OCI-LY1 (cell line): Measurements from ENCODE around the gene FADS2.

Experiments used
- CTCF ChIP-seq: fragments of 200-600 bp; sonication (generic), shearing (Covaris generic); IDR thresholded peaks from 2 replicates; pipeline ENCODE4 v1.5.1; 2017; ENCODE audit warnings: mild to moderate bottlenecking, antibody characterized with exemption, low read length, moderate library complexity, mixed read lengths
- EZH2 ChIP-seq: fragments of 200-600 bp; sonication (generic), shearing (Covaris generic); IDR thresholded peaks from 2 replicates; pipeline ENCODE4 v1.8.0; 2017; ENCODE audit warnings: borderline replicate concordance, mixed run types, mild to moderate bottlenecking, antibody characterized with exemption, low read length, moderate library complexity, mixed read lengths

GRCh38 chr11:61912530-61912898 is 84.4 kb downstream of the FADS2 start:
- TF ChIP-seq EZH2: no peak
- no peak for TF ChIP-seq CTCF
